GM12873 (cell line): Measurements from ENCODE around the gene ANKMY1.

Experiments
- TF ChIP-seq, protein P1 (sequence below): IDR thresholded peaks from 2 replicates; pipeline ENCODE4 v1.5.1; 2012; ENCODE audit warnings: low read depth, mild to moderate bottlenecking, moderate library complexity, low read length, control low read depth; ENCODE audit not compliant: insufficient read depth; ENCODE audit errors: missing control alignments

ANKMY1 gene

DNA sequence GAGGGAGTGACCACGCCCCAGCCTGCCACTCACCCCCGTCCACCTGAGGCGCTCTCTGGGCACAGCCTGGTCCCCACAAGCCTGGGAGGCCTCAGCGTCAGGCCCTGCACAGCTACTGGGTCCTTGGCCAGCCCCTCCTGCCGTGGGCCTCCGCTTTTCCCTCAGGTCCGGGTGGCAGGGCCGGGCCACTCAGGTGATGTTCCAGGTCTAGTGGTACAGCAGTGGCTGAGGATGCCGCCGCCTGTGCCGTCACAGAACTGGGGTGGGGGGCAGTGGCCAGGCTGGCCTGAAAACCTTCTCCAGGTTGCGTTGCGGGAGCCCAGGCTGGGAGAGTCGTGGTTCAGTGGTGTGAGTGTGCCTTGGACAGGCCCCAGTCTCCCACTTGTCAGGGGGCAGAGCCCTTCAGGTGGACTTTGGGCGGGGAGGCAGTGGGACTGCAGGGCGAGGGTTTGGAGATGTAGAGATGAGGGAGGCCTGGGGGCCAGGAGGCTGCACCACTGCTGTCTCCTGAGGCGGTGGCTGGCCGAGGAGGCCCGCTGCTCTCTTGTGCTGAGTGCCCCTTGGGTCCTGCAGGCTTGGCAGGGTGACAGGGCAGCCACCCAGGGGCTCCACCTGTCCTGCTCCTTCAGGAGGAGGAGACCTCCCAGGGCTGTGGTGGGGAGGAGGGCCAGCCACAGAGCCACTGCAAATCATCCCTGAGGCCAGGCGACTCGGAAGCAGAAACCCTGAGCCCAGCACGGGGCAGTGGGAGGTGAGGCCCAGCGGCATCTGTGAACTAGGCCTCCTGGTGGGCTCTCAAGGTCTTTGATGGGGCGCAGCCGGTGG, 114.7 kb downstream of the ANKMY1 start:
- TF ChIP-seq, protein P1, sequence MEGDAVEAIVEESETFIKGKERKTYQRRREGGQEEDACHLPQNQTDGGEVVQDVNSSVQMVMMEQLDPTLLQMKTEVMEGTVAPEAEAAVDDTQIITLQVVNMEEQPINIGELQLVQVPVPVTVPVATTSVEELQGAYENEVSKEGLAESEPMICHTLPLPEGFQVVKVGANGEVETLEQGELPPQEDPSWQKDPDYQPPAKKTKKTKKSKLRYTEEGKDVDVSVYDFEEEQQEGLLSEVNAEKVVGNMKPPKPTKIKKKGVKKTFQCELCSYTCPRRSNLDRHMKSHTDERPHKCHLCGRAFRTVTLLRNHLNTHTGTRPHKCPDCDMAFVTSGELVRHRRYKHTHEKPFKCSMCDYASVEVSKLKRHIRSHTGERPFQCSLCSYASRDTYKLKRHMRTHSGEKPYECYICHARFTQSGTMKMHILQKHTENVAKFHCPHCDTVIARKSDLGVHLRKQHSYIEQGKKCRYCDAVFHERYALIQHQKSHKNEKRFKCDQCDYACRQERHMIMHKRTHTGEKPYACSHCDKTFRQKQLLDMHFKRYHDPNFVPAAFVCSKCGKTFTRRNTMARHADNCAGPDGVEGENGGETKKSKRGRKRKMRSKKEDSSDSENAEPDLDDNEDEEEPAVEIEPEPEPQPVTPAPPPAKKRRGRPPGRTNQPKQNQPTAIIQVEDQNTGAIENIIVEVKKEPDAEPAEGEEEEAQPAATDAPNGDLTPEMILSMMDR: no peak

DNA sequence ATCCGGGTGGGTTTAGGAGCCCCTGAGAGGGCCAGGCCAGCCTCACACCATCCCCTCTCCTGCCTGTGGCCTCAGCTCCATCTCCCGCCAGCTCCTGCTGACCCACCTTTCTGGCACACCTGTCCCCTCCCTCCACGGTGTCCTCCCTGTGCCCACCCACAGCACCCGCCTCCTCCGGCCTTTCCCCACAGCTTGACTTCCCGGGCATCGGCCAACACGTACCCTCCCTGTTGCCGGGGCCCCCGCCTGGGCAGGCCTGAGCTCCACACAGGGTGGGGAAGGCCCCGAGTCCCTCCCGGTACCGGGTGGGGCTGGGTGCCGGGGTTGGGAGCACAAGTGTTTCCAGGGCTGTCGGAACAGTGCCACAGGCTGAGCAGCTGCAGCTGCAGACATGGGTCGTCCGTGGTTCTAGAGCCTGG, 115.8 kb downstream of the ANKMY1 start:
- TF ChIP-seq, protein P1: no peak

DNA sequence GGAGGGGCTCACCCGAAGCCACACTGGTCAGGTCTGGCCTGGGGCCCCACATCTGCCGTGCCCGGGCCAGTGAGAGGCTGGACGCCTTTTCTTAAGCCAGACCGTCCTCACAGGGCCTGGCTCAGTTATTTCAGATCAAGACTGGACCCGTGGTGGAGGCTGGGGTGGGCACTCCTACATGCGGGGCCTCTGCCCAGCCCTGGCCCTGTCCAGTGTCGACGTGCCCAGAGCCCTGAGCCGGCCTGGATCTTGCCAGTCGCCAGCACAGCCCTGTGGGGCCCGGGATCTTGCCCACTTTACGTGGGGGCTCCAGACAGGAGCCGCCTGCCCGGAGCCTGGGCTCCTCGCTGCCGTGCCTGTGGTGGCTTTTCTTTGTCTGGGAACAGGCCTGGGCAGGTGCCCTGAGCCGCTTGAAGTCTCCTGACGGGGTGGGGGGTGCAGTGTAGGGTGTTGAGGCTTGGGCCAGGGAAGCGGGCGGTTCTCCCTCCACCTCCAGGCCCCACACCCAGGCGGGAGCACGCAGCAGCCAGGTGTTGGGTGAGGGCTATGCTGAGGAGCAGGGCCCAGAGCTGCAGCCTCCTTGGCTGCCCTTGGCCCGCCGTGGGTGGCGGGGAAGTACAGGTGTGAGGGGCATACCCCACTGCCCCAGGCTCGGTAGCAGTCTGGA, 116.3 kb downstream of the ANKMY1 start:
- TF ChIP-seq, protein P1: no peak

DNA sequence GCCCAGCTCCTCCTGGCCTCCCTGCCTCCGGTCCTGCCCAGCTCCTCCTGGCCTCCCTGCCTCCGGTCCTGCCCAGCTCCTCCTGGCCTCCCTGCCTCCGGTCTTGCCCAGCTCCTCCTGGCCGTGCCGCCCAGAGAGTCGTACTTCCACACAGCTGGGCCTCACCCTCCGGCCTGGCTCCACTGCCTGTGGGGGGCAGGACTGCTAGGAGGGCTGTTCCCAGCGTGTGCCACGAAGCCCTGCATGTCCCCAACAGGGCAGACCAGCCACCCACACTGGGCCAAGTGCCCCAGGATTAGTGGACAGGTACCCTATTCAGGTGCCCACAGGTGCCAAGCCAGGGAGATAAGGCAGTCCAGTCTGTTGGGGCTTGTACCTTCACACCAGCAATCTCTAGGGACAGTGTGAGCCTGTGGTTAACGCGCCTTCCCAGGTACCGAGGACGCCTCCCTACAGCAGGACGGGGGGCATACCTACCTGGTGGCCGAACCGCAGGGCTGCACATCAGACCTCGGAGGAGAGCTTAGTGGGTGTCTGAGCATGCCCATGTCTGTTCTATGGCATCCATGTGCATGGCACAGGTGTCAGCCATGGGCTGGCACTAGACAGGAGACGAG, 117.0 kb downstream of the ANKMY1 start:
- TF ChIP-seq, protein P1: no peak

DNA sequence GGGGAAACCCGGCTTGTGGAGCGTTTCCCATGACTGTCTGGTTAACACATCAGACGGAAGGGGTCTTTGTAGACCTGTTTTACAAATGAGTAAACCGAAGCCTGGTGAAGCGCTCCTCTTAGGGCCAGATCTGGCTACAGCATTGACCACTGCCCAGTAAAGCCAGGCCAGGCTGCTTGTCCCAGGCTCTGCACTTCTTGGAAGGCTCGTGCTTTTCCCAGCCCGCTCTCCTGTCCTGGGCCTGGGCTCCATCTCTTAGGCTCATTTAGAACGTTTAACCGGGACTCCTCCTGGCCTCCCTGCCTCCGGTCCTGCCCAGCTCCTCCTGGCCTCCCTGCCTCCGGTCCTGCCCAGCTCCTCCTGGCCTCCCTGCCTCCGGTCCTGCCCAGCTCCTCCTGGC, 117.5 kb downstream of the ANKMY1 start:
- TF ChIP-seq, protein P1: no peak

DNA sequence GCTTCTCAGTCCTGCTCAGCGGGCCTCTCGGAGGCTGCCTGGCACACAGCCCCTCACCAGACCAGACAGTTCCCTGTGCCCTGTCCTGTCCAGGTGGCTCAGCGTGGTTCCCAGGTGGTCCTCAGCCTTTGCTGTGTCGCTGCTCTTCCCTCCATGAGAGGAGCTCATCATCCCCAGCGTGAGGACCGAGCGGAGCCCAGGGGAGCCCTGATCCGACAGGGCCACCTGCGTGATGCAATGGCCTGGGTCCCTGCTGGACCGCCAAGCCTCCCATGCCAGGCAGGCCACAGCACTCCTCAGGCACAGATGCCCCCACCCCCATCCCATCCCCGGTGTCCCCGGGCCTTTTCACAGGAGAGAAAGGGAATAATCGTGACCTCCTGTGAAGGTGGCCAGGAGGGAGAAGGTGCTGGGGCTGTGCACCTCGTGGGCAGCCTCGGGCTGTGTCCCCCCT, 118.1 kb downstream of the ANKMY1 start:
- TF ChIP-seq, protein P1: no peak
